Measurements from ENCODE around the gene F10.

The F10 gene

DNA sequence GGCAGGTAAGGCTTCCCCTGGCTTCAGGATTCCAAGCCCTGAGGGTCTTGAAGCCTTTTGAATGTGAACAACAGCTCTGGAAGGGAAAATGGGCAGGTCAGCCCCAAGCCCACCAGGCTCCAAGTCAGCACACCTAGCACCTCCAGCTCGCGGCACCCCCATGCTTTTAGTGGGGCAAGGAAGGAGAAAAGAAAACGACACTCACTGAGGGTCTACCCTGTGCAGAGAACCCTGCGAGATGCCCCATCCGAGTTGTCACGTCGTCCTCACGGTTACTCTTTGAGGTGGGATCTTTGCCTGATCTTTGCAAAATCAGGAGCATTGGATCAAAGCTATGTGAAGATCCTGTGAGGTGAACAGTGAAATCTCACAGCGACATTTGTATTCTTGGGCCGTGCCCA lies 5.7 kb upstream of the F10 start:
- DNase-seq (ENCODE audit: low read depth, low spot score), result no peak

DNA sequence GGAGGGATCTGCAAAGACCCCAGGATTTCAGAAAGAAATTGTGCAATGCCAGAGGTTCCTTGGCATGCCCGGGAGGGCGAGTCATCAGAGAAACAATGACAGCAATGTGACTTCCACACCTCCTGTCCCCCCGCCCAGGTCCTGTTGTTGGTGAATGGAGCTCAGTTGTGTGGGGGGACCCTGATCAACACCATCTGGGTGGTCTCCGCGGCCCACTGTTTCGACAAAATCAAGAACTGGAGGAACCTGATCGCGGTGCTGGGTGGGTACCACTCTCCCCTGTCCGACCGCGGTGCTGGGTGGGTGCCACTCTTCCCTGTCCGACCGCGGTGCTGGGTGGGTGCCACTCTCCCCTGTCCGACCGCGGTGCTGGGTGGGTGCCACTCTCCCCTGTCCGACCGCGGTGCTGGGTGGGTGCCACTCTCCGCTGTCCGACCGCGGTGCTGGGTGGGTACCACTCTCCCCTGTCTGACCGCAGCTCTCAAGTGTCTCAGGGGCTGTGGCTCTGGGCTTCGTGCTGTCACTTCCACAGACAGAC lies 5.2 kb upstream of the F10 start:
- DNase-seq (ENCODE audit: low read depth, low spot score), result no peak

DNA sequence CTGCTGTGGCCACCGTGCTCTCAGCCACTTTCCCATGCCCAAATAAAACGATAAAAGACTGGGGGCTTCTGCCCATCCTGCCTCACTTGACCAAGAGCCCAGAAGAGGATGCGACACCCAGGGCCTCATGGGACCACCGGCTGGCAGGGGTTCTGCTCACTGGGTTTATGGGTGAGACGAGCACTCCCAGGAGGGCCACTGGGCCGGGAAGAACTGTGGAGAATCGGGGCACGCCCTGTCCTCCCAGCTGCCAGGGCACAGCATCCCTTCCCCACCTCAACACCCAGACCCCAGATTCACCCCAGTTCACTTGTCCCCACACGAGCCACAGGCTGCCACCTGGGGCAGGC lies 4.7 kb upstream of the F10 start:
- no peak for DNase-seq (ENCODE audit: low read depth, low spot score)

DNA sequence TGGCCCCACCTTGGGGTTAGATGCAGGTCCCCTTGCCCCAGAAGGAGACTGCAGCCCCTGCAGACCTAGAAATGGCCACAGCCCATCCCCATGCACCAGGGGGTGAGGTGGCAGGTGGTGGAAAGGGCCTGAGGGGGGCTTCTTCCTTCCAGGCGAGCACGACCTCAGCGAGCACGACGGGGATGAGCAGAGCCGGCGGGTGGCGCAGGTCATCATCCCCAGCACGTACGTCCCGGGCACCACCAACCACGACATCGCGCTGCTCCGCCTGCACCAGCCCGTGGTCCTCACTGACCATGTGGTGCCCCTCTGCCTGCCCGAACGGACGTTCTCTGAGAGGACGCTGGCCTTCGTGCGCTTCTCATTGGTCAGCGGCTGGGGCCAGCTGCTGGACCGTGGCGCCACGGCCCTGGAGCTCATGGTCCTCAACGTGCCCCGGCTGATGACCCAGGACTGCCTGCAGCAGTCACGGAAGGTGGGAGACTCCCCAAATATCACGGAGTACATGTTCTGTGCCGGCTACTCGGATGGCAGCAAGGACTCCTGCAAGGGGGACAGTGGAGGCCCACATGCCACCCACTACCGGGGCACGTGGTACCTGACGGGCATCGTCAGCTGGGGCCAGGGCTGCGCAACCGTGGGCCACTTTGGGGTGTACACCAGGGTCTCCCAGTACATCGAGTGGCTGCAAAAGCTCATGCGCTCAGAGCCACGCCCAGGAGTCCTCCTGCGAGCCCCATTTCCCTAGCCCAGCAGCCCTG lies 4.2 kb upstream of the F10 start:
- DNase-seq (ENCODE audit: low read depth, low spot score), result no peak

DNA sequence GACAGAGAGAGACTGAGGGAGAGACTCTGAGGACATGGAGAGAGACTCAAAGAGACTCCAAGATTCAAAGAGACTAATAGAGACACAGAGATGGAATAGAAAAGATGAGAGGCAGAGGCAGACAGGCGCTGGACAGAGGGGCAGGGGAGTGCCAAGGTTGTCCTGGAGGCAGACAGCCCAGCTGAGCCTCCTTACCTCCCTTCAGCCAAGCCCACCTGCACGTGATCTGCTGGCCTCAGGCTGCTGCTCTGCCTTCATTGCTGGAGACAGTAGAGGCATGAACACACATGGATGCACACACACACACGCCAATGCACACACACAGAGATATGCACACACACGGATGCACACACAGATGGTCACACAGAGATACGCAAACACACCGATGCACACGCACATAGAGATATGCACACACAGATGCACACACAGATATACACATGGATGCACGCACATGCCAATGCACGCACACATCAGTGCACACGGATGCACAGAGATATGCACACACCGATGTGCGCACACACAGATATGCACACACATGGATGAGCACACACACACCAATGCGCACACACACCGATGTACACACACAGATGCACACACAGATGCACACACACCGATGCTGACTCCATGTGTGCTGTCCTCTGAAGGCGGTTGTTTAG lies 3.3 kb upstream of the F10 start:
- DNase-seq (ENCODE audit: low read depth, low spot score), result no peak

DNA sequence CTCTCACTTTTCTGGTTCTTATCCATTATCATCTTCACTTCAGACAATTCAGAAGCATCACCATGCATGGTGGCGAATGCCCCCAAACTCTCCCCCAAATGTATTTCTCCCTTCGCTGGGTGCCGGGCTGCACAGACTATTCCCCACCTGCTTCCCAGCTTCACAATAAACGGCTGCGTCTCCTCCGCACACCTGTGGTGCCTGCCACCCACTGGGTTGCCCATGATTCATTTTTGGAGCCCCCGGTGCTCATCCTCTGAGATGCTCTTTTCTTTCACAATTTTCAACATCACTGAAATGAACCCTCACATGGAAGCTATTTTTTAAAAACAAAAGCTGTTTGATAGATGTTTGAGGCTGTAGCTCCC lies 2.8 kb upstream of the F10 start:
- no peak for DNase-seq (ENCODE audit: low read depth, low spot score)

DNA sequence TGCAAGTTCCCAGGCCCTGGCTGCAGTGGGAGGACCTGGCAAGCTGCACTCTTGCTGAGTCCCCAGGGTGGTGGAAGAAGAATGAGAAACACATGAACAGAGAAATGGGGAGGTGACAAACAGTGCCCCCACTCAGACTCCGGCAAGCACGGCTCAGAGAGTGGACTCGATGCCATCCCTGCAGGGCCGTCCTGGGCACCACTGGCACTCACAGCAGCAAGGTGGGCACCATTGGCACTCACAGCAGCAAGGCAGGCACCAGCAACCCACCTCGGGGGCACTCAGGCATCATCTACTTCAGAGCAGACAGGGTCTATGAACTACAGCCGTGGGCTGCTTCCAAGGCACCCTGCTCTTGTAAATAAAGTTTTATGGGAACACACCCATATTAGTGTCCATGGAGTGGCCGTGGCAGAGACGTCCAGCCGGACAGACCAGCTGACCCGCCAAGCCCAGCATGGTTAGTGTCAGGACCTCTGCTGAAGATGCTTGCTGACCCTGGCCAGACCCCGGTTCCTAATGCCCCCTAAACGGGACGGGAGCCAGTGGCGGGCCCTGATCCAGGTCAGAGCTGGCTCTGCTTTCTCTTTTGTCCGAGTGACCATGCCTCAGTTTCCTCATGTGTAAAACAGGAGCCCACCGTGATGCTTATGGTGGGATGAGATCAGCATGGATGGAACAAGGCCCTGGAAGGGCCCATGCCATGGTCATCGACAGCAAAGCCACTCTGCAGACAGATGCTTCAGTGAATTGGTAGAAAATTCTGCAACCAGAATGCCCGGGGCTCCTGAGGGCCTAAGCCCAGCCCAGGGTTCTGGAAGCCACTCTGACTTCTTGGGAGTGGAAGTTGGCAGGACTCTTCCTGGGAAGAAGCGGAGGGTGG lies 2.1 kb upstream of the F10 start:
- no peak for DNase-seq (ENCODE audit: low read depth, low spot score)

DNA sequence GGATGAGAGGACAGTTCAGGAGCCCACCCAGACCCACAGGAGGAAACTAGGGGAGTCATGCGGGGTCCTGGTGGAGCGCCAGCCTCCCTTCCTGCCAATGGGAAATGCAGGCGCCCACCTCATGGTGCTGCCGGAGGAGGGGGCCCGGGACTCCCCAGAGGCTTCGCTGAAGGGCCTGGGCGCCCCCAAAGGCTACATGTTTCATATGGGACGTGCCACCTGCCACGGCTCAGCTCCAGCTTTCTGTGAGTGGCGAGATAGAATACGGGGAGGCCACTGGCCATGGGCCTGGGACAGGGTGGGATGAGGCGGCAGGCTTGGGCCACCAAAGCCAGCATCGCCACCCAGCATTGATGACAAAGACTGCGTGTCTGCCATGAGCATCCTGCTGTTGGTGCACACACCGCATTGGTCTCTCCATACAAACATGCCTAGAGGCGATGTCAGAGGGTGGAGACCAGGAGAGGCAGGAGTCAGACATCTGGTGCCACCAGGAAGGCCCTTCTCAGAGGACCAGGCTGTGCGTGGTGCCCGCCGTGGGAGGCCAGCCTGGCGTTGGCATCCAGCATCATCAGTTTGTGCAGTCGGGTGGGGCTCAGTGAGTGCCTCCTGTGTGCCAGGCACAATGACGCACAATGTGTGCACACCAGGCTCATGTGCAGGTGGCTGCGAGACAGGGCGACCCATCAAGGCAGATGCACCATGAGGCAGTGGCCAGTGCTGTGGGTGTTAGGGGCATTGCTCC lies 1.2 kb upstream of the F10 start:
- no peak for DNase-seq (ENCODE audit: low read depth, low spot score)

DNA sequence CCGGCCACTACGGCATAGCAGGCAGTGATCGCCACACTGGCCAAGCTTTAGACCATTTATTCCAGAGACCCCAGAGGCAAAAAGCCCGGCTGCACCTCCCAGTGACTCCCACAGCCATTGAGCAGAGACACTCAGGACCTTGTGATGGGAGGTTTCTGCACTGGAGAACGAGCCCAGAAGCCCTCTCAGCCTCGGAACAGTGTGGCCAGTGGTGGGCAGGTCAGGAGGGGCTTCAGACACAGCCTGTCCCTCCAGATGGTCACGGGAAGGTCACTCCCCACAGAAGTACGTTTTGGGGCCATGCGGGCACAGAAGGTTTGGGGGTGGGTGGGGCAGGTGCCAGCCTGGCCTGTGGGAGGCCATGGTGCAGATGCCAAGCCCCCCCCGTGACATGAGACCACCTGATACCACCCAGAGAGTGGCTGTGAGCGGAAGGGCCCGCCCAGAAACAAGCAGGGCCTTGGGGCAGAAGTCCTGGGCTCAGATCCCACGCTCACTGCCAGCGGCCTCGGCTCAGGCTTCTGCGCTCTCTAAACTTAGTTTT lies 599 bp upstream of the F10 start:
- no peak for DNase-seq (ENCODE audit: low read depth, low spot score)

DNA sequence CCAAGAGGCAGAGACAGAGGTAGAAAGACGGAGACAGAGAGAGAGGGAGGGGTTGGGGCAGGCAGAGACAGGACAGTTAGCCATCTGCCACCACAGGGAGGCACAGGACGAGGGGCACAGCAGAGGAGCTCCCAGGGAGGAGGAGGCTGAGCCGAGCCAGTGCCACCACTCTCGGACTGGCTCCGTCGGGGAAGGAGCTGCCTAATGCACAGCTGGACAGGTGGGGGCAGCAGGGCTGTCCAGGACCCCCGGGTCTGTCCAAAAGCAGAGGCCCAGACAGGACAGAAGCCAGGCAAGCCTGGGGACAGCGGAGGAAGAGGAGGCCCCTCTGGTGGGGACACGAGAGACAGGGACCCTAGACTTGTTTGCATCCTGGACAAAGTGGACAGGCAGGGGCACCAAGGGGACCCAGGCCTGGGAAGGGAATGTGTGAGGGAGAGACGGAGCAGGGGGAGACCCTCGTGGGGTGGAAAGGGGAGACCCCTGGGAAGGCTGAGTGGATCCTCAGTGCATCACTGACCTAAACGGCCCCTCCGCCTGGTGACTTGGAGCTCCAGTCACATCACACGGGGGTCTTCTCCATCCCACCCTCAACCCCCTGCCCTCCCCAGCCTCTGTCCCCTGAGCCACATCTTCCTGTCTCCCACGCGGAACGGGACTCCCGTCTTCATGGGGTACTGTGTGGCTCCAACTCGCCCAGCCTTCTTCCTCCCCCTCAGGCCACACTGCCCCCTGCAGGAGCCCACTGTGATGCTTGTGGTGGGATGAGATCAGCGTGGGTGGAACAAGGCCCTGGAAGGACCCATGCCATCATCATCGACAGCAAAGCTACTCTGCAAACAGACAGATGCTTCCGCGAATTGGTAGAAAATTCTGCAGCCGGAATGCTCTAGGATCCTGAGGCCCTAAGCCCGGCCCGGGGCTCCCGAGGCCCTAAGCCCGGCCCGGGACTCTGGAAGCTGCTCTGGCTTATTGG lies 915 bp downstream of the F10 start:
- DNase-seq (ENCODE audit: low read depth, low spot score), result no peak

DNA sequence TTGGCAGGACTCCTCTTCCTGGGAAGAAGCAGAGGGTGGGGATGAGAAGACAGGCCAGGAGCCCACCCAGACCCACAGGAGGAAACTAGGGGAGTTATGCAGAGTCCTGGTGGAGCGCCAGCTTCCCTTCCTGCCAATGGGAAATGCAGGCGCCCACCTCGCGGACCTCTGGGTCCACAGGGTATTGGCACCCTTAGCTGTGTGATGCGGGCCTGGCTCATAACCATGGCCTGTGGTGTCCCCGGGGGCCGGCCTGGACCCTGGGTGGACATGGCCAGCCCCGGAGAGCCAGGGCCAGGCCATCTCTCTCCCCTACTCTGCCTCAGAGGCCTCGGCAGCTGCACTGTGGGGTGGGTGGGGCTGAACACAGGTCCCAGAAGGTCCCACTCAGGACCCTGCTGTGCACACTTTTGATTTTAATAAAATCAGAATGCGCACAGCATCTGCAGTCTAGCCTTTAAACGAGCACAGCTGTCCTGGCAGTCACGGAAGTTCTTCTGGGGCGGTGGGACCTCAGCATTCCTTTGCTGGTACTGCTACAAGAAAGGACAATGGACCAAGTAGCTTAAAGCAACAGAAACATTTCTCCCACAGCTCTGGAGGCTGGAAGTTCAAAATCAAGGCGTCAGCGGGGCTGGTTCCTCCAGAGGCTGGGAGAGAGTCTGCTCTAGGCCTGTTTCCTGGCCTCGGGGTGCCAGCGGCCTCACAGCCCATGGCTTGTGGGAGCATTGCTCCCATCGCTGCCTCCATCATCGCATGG lies 1.8 kb downstream of the F10 start:
- no peak for DNase-seq (ENCODE audit: low read depth, low spot score)

DNA sequence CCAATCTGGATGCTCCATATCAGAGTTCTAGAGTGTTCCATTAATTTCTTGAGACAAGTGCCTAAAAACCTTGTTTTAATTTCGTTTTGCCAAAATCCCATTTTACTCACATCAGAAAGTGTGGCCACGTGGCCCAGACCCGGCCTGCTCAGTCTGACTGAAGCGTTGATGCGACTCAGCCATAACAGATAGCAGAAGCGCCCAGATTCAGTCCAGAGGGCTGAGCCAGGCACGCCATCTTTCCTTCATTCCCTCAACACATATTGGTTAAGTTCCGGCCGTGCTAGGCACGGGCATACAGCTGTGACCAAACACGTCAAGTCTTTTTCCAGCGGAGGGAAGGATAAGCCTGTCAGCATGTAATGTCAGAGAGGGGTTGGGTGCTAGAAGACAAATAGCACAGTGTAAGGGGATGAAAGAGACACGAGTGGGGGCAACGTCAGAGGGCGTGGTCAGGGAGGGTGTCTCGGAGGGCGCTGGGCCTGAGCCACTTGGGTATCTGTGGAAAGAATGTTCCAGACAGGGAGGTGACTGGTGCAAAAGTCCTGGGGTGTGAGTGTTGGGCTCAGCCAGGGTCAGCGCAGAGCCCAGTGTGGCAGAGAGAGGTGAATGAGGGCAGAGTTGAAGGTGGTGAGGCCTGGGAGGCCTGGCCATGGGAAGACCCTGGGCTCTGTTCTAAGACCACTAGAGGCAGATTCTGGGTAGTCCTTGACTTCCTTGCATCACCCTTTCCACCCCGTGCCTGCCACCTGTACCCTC lies 3.1 kb downstream of the F10 start:
- no peak for DNase-seq (ENCODE audit: low read depth, low spot score)

DNA sequence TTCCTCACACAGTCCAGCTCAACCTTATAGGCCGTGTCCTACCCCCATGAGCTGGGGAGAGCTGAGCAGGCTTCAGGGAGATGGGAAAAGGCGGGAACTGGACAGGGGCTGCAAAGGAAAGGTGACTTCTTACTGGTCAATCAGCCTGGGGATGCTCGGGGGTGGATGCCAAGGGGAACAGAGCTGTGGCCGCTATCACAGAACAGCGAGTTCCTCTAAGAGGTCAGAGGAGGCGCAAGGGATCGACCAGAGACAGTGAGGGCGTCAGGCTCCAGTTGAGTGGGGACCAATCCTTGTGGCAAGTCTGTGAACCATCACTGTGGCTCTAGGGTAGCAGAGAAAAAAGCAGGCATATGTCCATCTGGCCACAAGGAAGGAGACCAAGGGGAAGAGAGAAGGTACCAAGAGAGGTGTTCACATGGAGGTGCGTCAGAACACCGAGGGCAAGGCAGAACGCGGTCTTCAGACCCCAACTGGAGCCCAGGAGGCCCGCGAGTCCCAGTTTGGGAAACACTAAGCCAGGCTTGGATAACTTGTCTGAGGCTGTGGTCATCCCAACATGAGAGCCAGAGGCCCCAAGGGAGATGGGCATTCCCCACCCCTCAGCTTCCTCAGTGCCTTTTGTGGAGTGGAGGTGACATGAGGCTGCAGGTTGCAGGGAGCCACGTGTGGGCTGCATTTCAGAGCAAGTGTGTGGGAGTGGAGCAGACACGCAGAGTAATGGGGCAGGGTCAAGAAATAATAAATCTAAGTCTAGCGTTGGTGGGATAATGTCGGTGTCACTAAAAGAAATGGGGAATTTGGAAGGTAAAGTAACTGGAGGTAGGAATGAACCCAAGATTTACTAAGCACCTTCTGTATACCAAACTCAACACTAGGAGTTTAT lies 3.9 kb downstream of the F10 start:
- no peak for DNase-seq (ENCODE audit: low read depth, low spot score)

DNA sequence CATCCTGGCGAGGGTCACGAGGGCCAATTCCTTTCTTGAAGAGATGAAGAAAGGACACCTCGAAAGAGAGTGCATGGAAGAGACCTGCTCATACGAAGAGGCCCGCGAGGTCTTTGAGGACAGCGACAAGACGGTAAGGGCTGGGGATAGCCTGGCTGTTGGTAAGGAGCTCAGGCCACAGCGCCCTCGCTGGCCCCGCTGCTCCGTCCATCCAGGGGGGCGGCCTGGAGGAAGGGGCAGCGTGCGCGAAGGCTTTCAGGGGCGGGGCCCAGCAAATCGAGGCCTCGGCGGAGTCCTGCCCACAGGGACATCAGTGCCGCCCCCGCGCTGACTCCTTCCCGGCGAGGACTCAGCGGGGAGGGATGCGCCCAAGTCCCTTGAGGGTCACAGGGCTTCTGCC lies 6.9 kb downstream of the F10 start:
- DNase-seq (ENCODE audit: low read depth, low spot score), result no peak

DNA sequence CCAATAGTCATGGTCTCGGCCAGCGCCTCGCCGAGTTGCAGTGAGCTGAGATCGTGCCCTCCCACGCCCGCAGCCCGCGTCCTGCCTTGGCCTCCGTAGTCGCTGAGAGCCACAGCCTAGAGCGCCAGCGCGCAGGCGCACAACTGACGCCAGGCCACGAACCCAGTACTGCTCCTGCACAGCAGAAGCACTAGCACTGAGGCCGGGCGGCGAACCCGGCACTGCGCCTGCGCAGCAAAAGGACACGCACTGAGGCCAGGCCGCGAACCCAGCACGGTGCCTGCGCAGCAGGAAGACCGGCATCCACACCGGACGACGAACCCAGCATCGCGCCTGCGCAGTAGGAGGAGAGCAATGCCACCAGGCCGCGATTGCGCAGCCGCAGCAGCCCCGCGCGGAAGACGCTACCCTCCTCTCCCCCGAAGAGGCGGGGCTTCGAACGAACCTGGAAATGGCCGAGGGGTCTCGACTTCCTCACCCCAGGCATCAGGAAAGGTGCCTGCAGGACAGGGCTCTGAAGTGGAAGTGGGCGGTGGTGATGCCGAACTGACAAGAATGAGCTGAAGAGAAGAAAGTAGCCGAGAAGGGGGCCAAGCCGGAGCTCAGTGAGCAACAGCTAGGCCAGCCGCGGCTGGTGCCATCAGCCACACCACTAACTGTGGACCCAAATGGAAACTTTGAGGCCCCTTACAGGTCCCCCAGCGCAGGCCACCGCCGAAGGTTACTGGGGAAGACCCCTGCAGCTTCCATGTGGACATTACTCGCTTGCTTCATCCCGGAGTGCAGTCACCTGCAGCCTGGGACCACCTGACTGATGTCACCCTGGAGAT lies 7.5 kb downstream of the F10 start:
- no peak for DNase-seq (ENCODE audit: low read depth, low spot score)

DNA sequence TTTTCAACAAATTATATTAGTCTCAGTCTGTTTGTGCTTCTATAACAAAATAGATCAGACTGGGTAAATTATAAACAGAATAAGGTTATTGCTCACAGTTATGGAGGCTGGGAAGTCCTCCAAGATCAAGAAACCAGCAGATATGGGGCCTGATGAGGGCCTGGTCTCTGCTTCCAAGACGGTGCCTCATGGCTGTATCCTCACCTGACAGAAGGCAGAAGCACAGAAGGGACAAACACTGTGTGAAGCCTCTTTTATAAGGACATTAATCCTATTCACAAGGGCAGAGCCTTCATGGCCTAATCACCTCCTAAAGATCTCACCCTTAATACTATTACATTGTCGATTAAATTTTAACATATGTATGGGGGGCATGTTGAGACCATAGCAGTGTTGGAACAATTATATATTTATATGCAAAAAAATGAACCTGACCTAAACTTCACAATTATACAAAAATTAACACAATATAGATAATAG lies 12.7 kb downstream of the F10 start:
- no peak for DNase-seq (ENCODE audit: low read depth, low spot score)

All from activated naive CD8-positive, alpha-beta T cell treated with anti-CD3 and anti-CD28 coated beads, Interleukin-2, amount 50 U/mL, for 16 hours (primary cell).